ENCODE data around the gene RIN3.
"Not testable (repeated sequence)": the region's sequence is repeated elsewhere in the genome, so short reads cannot be mapped to it uniquely, and the experiment has no call there.

RIN3 gene

DNA sequence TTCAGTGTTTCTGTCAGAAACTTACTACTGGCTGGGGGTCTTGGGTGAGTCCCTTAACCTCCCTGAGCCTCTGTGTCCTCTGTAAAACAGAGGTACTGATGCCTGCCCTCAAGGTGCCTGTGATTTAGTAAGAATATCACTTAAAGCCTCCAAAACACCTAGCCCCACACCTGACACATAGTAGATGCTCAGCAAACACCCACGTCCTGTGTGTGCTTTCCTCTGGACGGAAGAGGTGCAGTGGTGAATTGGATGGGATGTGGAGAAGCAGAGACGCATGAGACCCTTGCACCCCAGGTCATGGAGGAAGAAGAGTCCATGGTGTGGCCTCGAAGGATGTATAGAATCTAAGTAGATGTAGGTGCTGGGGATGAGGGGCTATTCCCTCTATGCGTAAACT is 124.3 kb downstream of the RIN3 start:
- no peak for FAIRE-seq

DNA sequence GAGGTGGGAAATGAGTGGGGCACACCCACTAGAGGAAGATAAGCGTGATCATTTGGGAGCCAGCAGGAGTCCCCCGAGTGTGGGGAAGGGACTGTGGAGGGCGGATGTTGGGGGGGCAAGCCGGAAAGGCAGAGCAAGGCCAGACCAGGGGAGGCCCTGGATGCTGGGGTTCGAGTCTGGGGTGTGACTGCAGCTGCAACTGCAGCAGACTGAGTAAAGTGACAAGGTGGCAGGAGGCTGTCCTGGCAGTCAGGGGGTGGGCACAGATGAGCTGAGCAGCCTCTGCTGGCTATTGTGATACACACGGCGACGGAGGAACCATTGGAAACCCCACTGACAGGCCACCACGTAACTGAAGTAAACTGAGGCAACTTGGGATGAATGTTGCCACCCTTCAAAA is 124.7 kb downstream of the RIN3 start:
- FAIRE-seq, result no peak
- DNase-seq (ENCODE audit: extremely low spot score, insufficient read length, low read depth), result no peak

More for the DNA sequence above, 124.3 kb downstream of the RIN3 start:
- no peak for DNase-seq (ENCODE audit: extremely low spot score, insufficient read length, low read depth)

DNA sequence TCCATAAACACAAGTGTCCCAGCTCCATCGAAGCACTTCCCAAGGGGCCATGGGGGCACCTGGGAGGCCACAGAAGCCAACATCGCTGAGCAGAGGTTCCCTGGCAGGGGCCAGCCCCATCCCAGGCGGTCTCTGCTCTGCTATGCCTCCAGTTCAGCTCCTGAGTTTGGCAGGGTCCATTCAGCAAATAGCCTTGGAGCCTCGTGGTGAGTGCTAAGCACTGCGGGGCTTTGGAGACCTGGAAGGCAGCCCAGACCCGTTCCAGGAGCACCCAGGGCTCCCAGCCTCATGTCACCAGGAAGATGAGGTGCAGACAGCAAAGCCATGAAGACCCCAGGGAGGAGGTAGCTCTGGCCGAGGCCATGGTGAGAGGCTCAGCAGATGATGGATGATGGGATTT is 125.3 kb downstream of the RIN3 start:
- FAIRE-seq (no peak), DNase-seq (ENCODE audit: extremely low spot score, insufficient read length, low read depth) (no peak)

DNA sequence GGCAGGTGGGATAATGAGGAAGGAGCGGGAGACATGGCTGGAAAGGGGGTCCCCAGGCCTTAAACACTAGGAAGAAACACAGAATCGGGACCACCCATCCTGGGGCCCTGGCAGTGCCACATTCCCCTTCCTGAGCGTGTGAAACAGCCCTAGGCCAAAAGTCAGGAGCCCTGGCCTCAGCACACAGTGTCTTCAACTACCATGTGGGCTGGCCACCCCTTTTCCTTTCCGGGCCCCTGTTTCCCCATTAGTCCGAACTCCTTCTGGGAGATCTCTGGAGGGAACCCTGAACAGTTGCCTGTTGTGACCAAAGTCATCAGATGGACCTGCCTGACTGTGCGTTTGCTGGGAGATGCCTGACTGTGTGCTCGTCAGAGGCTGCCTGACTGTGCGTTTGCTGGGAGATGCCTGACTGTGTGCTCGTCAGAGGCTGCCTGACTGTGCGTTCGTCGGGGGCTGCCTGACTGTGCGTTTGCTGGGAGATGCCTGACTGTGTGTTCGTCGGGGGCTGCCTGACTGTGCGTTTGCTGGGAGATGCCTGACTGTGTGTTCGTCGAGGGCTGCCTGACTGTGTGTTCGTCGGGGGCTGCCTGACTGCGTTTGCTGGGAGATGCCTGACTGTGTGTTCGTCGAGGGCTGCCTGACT is 126.0 kb downstream of the RIN3 start:
- not testable (repeated sequence) for DNase-seq (ENCODE audit: extremely low spot score, insufficient read length, low read depth); FAIRE-seq

DNA sequence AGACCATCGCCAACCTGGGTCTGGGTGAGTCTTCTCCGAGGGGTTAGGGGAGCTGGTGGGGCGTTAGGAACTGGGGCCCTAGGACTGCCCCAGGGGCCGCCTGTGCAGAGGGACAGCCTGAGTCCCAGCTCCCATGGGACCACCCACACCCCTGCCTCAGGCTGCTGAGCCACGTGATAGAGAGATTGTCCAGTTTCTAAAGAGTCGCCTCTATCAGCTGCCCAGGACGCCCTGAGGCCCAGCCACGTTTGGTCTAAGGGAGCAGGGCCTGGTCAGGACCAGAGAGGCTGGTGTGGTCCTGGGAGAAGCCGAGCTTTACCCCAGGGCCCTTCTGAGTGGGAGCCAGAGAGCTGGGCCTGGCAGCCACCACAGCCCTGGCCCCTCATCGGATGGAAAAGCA is 127.7 kb downstream of the RIN3 start:
- FAIRE-seq, result no peak

DNA sequence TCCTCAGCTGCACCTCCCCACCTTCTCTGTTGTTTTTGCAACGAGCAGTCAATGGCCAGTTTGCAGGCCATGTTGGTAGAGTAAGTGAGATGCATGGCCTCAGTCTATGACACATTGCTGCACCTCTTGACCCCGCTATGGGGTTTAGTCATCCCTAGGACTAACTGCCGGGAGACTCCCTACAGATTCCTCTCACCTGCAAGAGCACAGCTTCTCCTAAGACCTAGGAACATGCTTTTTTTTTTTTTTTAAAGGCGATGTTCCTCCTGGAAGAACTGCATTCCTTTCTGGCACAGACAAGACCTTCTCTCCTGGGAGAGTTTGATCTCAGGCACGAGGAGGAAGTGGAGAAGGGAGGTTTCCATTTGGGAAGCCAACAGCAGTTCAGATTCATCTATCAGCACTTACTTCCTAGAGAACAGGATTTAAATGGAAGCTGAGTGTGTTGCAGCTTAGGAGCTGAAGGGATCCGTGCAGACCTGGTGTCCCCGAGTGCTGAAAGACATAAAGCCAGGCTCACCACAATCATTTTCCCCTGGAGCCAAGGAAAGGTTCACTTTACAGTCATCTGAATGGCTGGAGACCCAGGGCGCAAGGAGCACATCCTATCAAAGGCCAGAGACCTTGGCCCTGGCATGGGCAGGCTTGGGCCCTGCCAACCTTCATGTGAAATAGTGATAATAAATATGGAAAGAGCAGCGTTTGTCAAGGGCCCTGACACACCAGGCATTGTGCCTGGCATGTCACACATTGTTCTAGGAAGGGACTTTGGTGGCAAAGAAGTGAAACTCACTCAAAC is 130.8 kb downstream of the RIN3 start:
- FAIRE-seq, result no peak
- DNase-seq (ENCODE audit: extremely low spot score, insufficient read length, low read depth), result no peak

More for the DNA sequence above, 127.7 kb downstream of the RIN3 start:
- no peak for DNase-seq (ENCODE audit: extremely low spot score, insufficient read length, low read depth)

DNA sequence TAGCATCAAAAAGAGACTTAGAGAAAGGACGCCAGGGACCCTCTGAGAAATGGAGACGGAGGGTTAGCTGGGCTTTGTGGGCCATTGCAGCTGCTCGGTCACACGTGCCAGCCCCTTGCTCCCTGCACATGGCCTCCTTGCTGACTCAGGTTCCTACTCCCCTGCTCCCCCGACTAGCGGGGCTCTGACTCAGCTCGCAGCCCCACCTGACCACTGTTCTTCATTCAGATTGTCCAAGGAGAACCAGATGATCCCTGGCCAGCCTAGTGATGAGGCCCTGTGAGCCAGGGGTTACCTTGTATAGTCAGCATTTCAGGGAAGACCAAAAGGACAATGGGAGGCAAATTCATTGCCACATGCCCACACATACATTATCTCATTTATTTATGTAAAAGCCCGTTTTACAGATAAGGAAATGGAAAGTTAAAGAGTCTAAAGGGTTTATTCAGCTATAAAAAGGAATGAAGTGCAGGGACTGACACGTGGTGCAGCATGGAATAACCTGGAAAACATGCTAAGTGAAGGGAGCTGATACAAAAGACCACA is 131.5 kb downstream of the RIN3 start:
- DNase-seq (ENCODE audit: extremely low spot score, insufficient read length, low read depth), result no peak
- peak; percentile 35 for FAIRE-seq

DNA sequence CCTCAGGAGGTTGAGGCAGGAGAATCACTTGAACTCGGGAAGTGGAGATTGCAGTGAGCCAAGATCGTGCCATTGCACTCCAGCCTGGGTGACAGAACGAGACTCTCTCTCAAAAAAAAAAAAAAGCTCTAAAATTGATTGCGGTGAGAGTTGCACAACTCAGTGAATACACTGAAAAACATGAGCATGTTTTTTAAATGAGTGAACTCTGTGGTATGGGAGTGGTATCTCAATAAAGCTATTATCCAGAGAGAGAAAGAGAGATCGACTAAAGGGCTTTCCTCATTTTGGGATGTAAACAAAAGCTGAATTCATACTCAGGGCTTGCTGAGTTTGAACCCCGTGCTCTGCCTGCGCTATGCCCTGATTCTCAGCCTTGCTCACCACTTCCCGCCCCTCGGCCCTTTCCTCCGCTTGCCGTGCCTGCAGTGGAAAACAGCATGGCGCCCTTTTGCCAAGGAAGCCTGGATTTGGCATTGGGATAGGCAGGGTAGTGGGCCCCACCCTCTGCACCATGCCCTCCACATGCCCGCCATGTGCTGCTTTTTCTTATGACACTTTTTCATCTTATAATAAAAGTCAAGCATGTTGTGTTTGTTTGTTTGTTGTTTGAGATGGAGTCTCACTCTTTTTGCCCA is 132.4 kb downstream of the RIN3 start:
- FAIRE-seq, result no peak
- no peak for DNase-seq (ENCODE audit: extremely low spot score, insufficient read length, low read depth)

DNA sequence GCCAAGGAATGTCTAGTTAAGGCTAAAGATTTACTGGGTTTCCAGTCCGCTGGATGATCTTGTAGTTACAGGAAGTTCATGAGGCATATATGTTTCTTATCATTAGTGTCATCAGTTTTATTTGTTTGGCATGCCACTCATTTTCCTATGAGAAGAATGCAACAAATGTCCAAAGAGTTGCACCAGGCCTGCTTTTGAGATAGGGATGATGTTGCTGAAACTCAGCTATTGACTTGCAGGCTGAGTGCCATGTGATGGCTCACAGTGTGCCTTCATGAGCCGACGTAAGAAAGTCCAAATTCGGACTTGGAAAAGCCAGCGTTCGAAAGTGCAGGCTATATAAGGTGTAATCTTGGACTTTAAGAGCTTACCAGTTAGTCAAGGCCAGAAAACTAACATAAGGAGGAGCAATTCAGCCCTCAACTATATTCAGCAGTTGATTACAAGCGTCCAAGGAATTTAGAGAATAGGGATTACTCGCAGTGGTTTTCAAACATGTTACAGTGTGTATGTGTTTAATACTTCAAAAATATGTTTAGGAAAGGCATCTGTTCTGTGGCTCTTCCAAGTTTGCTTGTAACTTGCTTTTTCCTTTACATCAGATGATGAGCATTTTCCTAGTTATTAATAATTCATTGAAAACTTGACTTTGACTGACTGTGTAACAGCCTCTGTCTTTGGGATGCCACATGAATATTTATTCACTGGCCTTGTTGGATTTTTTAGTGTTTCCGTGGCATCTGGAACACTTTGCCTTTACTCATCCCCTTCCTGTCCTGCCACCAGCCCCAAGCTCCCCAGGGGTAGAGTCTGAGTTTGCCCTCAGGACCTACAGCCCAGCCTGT is 133.6 kb downstream of the RIN3 start:
- FAIRE-seq, result no peak

DNA sequence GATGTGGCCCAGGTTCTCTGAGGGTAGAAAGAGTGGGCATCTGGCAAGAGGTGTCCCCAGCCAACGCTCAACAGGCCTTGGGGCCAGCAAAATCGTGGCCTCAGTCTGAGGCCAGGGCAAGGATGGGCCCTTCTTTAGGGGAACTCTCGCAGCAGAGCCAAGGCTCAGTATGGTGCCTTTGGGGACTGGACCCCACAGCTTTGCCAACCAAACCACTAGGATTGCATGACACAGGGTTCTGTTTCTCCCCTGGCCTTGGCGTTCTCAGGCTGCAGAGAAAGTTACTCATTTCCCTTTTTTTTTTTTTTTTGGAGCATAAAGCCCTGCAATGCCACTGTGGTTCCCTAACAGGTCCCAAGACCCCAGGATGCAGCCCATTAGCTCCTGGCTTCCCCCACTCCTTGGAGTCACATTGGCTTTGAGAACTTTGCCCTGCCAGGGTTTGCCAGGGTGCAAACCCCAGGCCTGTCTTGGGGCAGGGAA is 134.3 kb downstream of the RIN3 start:
- no peak for DNase-seq (ENCODE audit: extremely low spot score, insufficient read length, low read depth)
- FAIRE-seq, result no peak

More for the DNA sequence above, 133.6 kb downstream of the RIN3 start:
- no peak for DNase-seq (ENCODE audit: extremely low spot score, insufficient read length, low read depth)

DNA sequence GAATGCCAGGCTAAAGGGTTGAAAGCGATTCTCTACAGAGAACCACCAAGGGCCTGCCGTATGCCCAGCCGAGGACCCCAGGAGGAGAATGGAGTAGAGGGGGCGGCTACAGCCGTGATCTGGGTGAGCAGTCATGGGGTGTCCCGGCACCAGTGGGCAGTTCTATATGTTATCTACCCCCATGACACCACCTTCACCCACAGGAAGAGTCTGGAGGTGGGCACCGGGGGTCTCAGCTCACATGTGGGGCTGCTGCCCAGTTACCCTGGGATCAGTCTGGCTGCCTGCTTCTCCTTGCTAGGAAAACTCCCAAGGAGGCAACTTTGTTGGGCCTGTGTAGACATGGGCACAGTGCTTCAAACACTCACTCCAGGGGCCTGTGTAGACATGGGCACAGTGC is 135.5 kb downstream of the RIN3 start:
- no peak for FAIRE-seq

DNA sequence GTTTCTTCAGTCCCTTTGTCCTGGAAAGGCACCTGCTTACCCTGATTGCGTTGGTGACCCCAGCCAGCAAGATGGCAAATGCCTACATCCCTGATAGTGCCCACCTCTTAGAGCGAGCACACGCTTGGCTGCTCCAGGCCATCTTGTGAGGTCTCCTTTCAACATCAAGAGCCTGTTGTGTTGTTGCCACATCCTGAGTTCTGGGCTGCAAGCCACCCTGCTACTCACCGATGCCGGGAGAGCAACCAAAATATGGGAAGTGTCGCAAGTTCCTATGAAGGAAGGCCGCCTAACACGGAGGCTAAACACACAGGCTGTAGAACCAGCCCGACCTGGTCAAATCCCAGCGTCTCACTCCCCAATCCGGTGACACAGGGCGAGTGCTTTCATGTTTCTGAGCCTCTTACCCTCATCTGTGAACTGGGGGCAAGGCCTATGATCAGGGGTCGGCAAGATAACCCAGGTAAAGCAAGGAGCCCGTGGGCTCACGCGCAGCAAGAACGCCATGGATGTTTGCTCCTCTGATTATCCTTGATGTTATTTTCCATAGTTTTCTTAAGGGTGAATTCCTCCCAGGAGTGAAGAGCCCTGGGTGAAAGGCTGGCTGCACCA is 136.5 kb downstream of the RIN3 start:
- no peak for FAIRE-seq
- DNase-seq (ENCODE audit: extremely low spot score, insufficient read length, low read depth), result no peak

More for the DNA sequence above, 135.5 kb downstream of the RIN3 start:
- DNase-seq (ENCODE audit: extremely low spot score, insufficient read length, low read depth), result no peak

DNA sequence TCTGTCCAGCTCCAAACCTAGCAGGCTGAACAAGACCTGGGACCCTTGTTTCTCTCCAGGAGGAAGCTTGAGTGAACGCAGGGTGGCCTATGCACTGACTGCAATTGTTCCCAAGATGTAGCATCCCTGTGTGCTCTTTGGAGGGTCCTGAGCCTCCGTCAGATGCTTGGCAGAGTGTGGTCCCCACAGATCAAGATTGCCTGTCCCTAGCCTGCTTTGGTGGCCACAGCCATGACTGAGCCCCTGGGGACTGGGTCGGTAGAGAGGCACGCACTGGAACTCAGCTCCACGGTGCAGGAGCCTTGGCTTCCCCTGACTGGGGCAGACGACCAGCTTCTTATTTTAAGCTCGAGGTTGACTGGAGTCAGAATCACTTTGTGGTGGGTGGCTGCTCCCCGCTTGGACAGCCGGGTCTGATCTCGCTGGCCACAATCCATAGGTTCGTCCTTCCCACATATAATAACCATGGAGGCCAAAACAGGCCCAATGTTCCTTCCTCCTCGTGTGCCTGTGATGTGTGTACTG is 137.1 kb downstream of the RIN3 start:
- no peak for FAIRE-seq
- DNase-seq (ENCODE audit: extremely low spot score, insufficient read length, low read depth), result no peak

DNA sequence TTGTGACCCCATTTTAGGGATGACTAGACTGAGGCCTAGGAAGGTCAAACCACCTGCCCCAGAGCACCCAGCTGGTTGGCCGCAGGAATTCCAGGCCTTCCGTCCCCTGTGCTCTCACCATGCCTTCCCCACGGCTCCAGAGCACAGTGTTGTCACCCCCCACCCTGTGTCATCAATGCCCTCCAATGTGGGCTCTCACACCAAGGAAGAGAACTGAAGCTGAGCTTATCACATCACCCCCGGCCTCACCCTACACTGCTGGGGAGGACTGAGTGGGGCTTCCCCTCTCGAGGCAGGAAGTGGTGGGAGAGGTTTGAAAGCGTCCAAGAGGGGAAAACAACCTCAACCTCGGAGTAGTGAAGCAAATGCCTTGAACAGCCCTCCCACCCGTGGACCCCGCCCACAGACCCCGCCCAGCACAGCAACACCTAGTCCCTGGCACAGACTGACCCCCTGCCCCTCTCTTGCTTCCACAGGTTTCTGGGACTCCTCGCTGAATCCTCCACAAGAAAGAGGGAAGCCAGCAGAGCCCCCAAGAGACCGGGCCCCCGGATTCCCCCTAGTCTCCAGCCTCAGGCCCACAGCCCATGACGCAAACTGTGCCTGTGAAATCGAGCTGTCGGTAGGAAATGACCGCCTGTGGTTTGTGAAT is 137.7 kb downstream of the RIN3 start:
- peak; percentile 74 for DNase-seq (ENCODE audit: extremely low spot score, insufficient read length, low read depth)

DNA sequence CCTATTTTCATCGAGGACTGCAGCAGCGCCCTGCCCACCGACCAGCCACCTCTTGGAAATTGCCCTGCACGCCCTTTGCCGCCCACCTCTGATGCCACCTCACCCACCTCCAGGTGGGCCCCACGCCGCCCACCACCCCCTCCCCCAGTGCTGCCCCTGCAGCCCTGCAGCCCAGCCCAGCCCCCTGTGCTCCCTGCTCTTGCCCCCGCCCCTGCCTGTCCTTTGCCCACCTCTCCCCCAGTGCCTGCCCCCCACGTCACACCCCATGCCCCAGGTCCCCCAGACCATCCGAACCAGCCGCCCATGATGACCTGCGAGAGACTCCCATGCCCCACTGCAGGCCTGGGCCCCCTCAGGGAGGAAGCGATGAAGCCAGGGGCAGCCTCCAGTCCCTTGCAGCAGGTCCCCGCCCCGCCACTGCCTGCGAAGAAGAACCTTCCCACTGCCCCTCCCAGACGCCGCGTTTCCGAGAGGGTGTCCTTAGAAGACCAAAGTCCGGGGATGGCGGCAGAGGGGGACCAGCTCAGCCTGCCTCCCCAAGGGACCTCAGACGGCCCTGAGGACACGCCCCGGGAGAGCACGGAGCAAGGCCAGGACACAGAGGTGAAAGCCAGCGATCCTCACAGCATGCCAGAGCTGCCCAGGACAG is 138.3 kb downstream of the RIN3 start:
- FAIRE-seq (peak; percentile 84), DNase-seq (ENCODE audit: extremely low spot score, insufficient read length, low read depth) (no peak)

More for the DNA sequence above, 137.7 kb downstream of the RIN3 start:
- peak; percentile 98 for FAIRE-seq

DNA sequence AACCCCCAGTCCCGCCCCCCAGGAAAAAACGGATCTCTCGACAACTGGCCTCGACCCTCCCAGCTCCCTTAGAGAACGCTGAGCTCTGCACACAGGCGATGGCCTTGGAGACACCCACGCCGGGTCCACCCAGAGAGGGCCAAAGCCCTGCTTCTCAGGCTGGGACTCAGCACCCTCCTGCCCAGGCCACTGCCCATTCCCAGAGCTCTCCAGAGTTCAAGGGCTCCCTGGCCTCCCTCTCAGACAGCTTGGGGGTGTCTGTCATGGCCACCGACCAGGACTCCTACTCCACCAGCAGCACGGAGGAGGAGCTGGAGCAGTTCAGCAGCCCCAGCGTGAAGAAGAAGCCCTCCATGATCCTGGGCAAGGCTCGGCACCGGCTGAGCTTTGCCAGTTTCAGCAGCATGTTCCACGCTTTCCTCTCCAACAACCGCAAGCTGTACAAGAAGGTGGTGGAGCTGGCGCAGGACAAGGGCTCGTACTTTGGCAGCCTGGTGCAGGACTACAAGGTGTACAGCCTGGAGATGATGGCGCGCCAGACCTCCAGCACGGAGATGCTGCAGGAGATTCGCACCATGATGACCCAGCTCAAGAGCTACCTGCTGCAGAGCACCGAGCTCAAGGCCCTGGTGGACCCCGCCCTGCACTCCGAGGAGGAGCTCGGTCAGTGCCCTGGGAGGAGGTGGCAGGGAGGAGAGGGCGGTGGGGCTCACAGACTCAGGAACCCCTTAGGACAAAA is 139.0 kb downstream of the RIN3 start:
- DNase-seq (ENCODE audit: extremely low spot score, insufficient read length, low read depth) (no peak), FAIRE-seq (peak; percentile 35)

DNA sequence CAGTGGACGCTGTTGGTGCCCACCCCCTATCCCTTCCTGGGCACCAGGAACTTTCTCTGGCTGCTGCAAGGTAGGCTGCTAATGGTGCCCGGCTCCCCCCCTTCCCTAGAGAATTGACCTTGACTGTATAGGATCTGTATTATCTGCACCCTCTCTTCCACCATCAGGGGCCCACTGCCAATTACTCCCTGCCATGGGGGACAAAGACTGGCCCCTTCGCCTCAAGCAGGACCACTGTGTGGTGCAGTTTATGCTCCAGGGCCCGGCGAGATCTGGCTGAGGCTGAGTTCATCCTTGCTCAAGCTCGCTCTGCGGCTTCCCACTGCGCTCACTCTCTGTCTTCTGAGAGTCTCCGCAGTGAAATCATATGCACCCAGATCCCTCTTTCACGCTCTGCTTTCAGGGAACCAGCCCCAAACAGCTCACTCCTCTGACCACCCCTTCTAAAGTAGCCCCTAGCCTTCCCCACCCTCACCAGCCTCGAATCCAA is 139.6 kb downstream of the RIN3 start:
- DNase-seq (ENCODE audit: extremely low spot score, insufficient read length, low read depth), result no peak
- peak; percentile 77 for FAIRE-seq

All from GM18507 (cell line).